GM19438 (cell line): ENCODE measurements around the gene DUS1L.

ENCODE experiments used
- ATAC-seq: cut with Tn5 transposase; IDR thresholded peaks from one replicate; pipeline ENCODE4 v1.9.1; 2021; ENCODE audit warnings: low read depth; ENCODE audit not compliant: unreplicated experiment

The DUS1L gene

DNA sequence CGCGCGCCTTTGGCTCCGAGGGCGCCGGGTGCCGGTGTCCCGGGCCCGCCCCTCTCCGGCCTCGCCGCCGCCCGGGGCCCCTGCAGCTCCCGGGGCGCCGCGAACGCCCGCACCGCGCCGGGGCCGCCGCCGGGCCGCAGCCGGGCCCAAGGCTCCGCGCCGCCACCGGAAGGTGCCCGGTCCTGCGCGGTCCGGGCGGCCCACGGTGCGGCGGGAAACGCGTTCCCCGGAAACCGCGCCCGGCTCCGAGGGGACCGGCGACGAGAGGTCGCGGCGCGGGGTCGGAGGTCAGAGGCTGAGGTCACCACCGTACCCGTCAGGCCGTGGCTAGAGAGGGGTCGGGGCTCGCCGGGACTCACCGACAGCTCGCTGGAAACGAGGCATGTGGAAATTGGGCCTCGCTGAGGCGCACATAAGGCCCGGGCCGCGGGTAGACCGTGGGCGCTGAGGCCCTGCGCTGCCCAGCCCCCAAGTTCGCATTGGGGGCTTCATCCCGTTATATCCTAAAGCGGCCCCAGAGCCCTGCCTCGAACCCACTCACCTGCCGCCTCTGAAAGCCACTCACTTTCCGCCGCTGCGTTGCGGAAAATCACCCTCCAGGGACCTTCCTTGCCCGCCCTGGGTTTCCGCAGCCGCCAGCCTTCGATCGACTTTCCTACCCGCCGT is at the start of gene DUS1L:
DUS1L (minus strand) TSS at position 167 of the 666 bp plus-strand sequence. CDS start 745 bp downstream, outside the sequence.
- ATAC-seq = peak; percentile 57

GRCh38 chr17:82114872-82115271 is 49.3 kb upstream of the DUS1L start:
- ATAC-seq = no peak

DNA sequence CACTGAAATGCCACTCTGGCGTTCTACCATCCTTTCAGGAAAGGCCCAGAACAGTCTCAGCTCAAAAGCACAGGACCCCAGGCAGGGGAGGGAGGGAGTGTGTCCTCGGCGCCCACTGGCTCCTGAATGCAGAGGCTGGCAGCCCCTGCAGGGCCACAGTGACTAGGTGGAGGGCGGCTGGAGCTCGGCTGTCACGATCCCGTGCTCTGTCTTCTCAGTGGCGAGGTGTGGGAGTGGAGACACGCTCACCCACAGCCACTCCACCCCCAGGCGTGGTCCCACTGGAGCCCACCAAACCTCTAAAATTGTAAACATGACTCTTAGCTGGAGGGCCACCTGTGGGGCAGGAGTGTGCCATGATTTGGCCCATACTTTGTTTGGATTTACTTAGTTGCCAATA is 48.8 kb upstream of the DUS1L start:
- ATAC-seq = no peak

- ATAC-seq = no peak
Observed at GRCh38 chr17:82113941-82114340, 48.3 kb upstream of the DUS1L start.

DNA sequence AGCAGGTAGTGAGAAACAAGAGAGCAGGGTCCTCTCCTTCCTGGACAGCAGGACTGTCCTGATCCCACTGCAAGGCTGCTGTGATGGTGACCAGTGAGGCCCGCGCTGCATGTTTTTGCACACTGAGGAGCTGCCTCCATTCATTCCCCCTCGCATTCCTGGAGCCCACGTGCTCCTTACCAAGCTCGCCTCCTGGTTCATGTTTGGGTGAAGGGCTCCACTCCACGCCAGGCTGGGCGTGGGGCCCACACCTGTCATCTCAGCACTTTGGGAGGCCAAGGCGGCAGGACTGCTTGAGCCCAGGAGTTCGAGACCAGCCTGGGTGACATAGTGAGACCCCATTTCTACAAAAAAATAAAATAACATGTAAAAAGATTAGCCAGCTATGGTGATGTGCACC is 47.8 kb upstream of the DUS1L start:
- no peak for ATAC-seq

DNA sequence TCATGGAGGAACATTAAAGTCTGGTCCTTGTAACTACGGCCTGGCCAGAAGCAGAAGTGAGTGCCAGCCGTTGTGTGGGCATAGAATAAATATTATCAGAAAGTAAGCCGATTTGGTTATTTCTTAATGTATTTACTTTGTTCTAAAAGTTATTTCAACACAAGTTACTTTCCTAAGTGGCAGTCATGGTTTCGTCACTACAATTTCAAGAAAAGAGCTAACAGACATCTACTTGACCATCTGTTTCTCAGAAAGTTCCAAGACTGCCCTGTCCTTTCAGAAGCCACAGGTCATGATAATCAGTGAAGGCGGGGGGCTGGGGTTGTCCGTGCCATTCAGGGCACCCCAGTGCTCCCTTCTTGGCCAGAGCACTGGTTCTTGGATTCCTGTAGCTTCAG is 47.3 kb upstream of the DUS1L start:
- no peak for ATAC-seq

DNA sequence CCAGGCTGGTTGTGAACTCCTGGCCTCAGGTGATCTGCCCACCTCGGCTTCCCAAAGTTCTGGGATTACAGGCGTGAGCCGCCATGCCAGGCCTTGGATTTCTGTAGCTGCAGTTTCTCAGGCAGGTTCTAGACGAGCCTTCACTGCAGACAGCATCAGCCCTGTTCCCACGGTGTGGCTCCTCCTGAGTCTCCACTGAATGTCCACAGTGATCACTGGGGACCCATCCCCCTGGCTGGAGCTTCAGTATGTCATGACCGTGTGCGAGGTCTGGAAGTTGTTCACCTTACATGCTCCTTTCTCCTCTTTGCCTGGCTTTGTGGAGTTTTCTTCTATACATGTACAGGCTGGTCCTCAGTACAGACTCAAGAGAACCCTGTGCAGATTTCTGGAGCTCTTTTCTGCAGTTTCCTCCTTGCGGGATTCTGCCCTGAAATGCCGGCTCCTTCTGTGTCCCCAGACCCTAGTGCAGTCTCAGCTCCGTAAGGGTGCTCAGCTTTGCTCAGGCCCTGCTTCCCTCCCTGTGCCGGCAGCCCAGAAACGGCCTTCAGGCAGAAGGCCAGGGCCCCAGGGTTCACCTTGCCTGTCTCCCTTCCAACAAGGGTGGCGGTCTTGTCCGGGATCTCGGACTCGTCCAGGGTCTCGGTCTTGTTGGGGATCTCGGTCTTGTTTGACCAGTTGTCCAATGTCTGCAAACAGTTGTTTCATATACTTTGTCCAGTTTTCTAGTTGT is 46.7 kb upstream of the DUS1L start:
- ATAC-seq = no peak

GRCh38 chr17:82110298-82110697 is 44.7 kb upstream of the DUS1L start:
- ATAC-seq = no peak

DNA sequence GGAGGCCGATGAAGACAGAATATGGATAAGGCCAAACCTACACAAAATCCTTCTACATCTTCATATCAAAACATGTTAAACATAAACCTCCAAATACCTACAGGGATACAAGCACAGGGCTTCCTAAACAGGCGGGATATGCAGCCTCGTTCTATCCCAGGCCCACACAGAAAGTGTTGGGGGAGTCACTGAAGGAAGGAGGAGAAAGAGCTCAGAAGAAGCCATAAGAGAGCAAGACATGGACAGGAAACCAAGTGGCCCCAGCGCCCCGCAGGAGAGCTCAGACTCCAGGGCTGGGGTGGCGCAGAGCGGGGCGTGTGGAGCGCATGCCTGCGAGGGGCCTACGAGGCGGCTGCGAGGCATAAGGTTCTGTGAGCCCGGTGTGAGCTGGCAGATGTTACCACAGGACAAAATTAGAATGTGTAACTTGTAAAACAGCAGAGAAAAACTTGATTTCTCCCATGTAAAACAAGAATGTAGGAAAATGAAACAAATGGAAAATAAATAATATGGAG is 43.4 kb upstream of the DUS1L start:
- no peak for ATAC-seq

GRCh38 chr17:82108496-82108945 is 42.9 kb upstream of the DUS1L start:
- ATAC-seq = no peak

- ATAC-seq = no peak
Observed at GRCh38 chr17:82108038-82108437, 42.4 kb upstream of the DUS1L start.

DNA sequence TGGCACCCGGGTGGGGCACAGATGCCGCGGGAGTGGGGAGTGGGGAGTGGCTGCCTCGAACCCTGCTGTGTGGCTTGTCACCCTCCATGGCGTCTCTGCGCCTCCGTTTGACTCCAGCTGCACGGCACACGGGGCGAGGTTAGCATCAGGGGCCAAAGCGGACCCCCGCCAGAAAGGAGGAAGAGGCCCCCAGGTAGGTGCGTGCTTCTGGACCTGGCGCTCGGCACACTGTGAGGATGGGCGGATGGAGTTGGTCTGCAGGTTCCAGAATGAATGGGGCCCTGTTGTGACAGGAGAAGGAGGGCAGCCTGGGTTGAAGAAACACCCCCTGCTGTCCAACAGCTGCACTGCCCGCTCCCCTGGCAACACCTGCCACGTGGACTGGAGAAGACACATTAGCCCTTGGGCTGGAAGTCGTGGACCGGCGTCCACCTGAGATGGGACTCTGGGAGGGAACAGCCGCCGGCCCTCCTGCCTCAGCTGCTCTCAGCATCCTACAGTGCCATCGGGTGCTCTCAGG is 41.8 kb upstream of the DUS1L start:
- no peak for ATAC-seq

DNA sequence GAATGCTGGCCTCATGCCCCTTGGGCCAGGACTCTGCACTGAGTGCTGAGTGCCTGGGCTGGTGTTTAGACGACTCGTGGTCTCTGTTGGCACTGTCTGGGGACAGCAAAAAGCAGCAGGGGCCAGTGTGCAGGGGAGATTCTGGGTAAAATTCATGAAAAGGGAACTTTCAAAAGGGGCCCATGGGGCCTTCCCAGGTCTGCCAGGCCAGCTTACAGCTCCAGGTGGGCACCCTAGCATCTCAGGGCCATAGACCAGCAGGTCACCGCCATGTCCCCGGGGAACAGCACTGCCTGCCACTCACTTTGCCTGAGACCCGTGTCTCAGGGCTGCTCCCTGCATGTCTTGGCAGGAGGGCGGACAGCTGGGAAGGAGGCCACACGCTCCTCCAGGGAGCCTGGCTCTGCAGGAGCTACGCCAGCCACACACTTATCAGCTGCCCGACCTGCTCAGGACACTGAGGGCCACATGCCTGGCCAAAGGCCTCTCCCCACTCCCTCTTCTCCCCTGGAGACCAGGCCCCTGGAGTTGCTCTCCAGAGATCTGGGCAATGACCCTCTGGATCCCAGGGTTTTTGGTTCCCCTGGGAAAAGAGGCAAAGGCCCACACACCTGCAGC is 41.2 kb upstream of the DUS1L start:
- no peak for ATAC-seq

DNA sequence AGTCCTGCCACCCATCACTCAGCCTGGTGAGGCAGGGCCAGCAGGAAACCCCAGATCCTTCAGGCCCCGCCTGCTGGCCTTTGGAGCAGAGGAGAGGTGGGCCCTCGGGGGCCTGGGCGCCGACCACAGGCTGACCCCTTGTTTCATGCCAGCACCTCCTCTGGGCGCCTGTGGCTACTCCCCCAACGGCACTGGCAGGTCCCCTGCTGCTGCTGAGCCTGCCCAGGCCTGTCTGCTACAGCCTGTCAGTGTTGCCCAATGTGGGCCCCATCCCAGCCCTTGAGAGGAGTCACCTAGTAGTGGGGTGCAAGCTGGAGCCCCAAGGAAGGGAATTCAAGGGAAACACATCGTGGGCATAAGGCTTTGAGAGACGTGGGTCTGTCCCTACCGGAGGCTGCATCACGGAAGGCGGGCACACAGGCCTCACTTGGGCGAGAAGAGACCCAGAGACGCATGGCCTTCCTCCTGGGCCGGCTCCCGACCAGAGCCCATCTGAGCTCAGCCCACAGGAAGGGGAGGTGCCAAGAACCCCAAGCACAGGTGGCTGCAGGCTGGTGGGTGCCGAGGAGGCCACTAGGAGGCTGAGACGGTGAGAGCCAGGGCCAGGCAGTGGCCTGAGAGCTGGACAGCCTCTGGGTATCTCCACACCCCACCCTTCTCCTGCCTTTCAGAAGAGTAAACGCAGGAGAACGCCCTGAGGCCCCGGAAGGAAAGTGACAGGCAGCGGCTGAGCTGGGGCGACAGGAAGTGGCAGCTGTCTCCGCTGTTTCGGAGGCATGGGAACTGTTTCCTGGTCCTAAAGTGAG is 40.5 kb upstream of the DUS1L start:
- ATAC-seq = no peak

DNA sequence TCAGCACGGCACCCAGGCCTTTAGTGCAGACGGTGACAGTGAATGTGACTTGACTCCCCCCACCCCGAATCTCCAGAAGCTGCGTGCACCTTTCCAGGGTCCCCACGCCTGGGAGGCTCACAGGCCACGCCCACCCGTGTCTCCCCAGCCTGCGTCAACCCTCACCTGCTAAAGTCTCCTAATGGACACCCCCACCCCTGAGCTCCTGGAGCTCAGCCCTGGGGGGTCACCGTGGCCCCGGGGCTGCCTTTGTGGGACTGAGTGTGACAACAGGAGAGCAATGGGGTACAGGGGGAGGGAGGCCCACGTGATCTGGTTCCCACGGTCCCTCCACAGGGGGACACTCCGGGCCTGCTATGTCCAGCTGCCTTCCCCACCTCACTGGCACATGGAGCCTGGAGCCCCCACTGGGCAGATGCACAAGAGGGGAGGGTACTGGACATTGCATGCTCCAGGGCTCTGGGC is 39.8 kb upstream of the DUS1L start:
- no peak for ATAC-seq

DNA sequence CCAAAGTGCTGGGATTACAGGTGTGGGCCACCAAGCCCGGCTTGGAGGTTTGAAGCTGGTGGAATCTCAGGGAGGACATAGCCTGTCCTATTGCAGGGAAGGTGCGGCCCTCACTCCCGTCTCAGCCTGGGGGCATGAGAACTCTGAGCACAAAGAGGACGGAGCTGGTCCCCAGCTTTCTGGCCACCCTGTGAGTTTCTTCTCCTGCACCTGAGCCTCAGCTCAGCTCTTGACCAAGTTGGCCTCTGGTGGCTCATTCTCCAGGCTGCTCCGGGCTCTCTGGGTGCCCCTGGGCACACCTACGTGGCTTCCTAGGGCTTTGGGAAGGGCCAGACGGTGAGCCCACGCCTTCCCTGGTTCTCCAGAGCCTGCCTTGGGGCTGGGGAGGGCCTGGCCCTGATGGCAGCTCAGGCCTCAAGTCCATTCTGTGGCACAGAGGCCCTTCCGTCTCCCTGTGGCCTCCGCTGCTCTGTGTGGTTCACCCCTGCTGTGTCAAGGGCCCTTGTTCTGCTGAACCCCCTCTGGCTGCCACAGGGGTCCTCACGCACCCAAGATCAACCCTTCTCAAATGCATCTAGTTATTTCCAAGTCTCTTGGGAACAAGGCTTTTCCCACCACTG is 39.3 kb upstream of the DUS1L start:
- no peak for ATAC-seq

DNA sequence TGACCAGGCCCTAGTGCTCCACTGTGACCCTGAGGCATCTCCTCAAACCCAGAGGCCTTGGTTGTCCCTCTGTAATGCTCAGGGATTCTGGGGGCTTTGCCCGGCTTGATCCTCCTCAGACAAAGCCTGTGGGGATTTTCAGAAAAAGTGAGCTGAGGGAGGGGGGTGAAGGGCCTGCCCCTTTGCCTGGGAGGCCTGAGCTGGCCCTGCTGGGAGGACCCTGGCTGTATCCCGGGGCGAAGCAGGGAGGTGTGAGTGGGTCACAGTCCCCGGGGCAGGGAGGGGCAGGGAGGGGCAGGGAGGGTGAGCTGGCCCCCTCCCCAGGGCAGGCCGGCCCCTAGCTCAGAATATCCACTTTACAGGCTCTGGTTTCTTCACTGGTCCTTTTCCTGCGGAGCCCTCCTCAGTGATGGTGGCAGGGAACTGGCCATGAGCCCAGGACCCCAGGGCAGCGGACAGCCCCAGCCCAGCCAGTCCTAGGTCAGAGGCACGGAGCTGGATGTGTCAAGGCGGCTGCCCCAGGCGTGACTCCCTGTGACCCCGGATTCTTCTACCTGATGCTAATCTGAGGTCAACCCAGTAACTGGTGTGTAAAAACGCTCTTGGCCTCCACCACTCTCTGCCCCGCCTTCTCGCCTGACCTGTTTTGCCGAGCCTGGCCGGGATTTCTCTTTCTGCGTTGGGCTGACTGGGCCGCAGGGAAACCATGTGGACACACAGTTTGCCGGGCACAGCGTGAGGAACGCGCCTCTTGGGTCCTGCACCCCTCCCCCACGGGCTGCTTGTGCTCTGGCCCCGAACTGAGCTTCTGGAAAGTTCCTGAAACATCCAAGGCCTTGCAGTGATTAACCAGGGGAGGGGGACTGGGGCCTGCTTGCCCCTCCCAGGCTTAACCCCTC is 38.2 kb upstream of the DUS1L start:
- ATAC-seq = no peak

DNA sequence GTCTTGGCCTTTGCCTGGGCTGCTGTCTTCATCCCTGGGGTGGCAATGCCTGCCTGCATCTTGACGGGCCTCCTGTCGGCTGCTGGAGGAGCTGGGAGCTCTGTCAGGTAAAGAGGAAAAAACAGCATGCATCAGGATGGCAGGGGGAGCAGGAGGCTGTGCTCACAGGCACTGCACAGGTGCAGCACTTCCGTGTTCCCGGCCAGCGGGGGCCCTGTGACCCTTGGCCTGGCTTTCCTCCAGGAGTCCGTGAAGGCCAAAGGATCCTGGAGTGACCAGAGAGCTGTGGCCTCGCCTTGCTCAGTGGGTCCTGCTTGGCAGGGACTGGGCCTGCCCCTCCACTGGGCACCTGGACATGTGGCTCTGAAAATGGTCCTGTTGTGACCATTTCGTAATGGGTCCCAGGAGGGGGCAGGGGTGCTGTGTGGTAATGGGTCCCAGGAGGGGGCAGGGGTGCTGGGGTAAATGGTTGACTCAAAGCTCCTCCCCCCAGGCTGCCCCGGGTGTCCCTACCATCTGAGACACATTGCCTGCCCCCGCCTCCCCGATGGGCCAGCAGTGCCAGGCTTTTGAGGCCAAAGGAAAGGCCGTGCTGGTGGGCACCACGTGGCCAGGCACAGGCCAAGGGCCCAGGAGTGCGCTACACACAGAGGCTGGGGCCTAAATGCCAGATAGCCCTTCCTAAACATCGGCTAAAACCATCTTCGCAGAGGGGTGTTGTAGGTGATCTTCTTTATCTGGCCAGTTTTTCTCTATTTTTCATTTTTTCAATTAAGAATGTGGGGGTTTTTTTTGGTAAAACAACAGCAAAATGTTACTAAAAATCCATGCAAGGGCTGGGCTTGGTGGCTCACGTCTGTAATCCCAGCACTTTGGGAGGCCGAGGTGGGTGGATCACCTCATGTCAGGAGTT is 36.4 kb upstream of the DUS1L start:
- no peak for ATAC-seq
